Right kidney (tissue), 1 donor: ENCODE data around the gene LAMA3.

Experiments
- DNase-seq: peaks from one replicate; pipeline ENCODE4 v3.0.0-alpha.2; 2016

LAMA3 gene

GRCh38 chr18:23784832-23785245 lies 95.6 kb downstream of the LAMA3 start:
- DNase-seq, result no peak

- no peak for DNase-seq
Measured at GRCh38 chr18:23793051-23793450, 103.8 kb downstream of the LAMA3 start.

GRCh38 chr18:23793985-23794867 lies 105.0 kb downstream of the LAMA3 start:
- no peak for DNase-seq

GRCh38 chr18:23798249-23798648 lies 109.0 kb downstream of the LAMA3 start:
- DNase-seq, result no peak

- no peak for DNase-seq
Measured at GRCh38 chr18:23798824-23799223, 109.6 kb downstream of the LAMA3 start.

- DNase-seq, result no peak
Measured at GRCh38 chr18:23799540-23799939, 110.3 kb downstream of the LAMA3 start.

GRCh38 chr18:23800902-23801301 lies 111.6 kb downstream of the LAMA3 start:
- DNase-seq, result no peak

GRCh38 chr18:23802817-23803216 lies 113.6 kb downstream of the LAMA3 start:
- no peak for DNase-seq

GRCh38 chr18:23803755-23804154 lies 114.5 kb downstream of the LAMA3 start:
- DNase-seq, result no peak

- no peak for DNase-seq
Measured at GRCh38 chr18:23805898-23806297, 116.6 kb downstream of the LAMA3 start.

GRCh38 chr18:23809415-23809814 lies 120.2 kb downstream of the LAMA3 start:
- no peak for DNase-seq

GRCh38 chr18:23810396-23810795 lies 121.1 kb downstream of the LAMA3 start:
- no peak for DNase-seq

- no peak for DNase-seq
Measured at GRCh38 chr18:23811176-23811575, 121.9 kb downstream of the LAMA3 start.

- no peak for DNase-seq
Measured at GRCh38 chr18:23812546-23813440, 123.5 kb downstream of the LAMA3 start.

GRCh38 chr18:23814991-23815614 lies 125.8 kb downstream of the LAMA3 start:
- DNase-seq, result no peak

- DNase-seq, result no peak
Measured at GRCh38 chr18:23816021-23816420, 126.8 kb downstream of the LAMA3 start.

GRCh38 chr18:23816740-23817139 lies 127.5 kb downstream of the LAMA3 start:
- no peak for DNase-seq

- no peak for DNase-seq
Measured at GRCh38 chr18:23819001-23819400, 129.7 kb downstream of the LAMA3 start.

GRCh38 chr18:23822590-23823385 lies 133.5 kb downstream of the LAMA3 start:
- no peak for DNase-seq

- no peak for DNase-seq
Measured at GRCh38 chr18:23824240-23824639, 135.0 kb downstream of the LAMA3 start.

GRCh38 chr18:23824669-23825068 lies 135.4 kb downstream of the LAMA3 start:
- no peak for DNase-seq

- DNase-seq, result no peak
Measured at GRCh38 chr18:23825496-23825895, 136.2 kb downstream of the LAMA3 start.
